Testis (tissue), 2 donors: ENCODE data around the gene SECTM1.

Source experiments
- POLR2A ChIP-seq: fragments of 450-650 bp; IDR thresholded peaks from one replicate; pipeline ENCODE4 v1.6.1; 2017; ENCODE audit warnings: antibody characterized with exemption, mild to moderate bottlenecking, moderate library complexity
- TF ChIP-seq, protein P1 (sequence below), 3 experiments: fragments of 450-650 bp in 2 of 3; fragments of 200-600 bp in 1 of 3; sonication (generic) in 1 of 3; IDR thresholded peaks; one replicate each; pipeline ENCODE4 v1.5.1; 2016 to 2019; ENCODE audit warnings: antibody characterized with exemption in 3 of 3, mild to moderate bottlenecking in 2 of 3, moderate library complexity in 1 of 3

DNA sequence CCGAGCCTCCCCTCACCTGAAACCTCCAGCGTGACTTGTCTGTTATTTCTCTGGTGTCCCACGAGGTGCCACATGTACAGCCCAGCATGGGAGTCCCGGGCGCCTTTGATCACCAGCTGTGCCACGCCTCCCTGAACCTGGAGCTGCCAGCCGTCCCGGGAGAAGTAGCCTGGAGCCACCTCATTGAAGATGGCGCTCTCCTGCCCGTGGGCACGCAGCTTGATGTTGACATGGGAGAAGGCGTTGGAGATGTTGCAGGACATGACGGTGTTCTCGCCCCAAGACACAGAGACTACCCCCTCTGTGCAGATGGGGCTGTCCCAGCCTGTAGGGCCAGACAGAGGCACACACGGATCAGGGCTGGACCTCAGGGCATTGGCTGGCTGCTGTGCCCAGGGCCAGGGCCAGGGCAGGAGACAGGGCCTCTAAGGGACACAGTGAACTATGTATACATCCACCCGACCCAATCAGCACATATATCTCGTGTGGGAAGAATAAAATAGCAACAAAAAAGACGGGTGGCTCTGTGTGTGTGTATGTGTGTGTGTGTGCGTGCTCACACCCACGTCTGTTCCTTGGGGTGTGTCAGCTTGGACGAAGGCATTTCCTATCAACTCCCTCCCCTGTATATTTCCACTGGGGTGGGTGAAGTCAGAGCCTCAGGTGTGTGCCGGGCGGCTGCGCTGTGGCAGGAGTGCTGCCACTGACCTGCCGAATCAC is 8.8 kb downstream of the SECTM1 start:
- TF ChIP-seq, protein P1, sequence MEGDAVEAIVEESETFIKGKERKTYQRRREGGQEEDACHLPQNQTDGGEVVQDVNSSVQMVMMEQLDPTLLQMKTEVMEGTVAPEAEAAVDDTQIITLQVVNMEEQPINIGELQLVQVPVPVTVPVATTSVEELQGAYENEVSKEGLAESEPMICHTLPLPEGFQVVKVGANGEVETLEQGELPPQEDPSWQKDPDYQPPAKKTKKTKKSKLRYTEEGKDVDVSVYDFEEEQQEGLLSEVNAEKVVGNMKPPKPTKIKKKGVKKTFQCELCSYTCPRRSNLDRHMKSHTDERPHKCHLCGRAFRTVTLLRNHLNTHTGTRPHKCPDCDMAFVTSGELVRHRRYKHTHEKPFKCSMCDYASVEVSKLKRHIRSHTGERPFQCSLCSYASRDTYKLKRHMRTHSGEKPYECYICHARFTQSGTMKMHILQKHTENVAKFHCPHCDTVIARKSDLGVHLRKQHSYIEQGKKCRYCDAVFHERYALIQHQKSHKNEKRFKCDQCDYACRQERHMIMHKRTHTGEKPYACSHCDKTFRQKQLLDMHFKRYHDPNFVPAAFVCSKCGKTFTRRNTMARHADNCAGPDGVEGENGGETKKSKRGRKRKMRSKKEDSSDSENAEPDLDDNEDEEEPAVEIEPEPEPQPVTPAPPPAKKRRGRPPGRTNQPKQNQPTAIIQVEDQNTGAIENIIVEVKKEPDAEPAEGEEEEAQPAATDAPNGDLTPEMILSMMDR (IDR thresholded peaks at IDR 0.05), result no peak
- no peak for TF ChIP-seq POLR2A
